GM12892 (cell line): ENCODE measurements around the gene GAS2L2.

Source experiments
- POLR2A ChIP-seq: IDR thresholded peaks from 2 replicates; pipeline ENCODE4 v1.6.1; 2011; ENCODE audit warnings: low read depth, low read length, control low read depth
- POLR2AphosphoS5 ChIP-seq: IDR thresholded peaks from 2 replicates; pipeline ENCODE4 v1.6.1; 2011; ENCODE audit warnings: low read depth, low read length, control low read depth

GRCh38 chr17:35738519-35739133 lies 14.4 kb downstream of the GAS2L2 start:
- TF ChIP-seq POLR2A: no peak
- no peak for TF ChIP-seq POLR2AphosphoS5
